Stimulated activated naive CD8-positive, alpha-beta T cell treated with anti-CD3 and anti-CD28 coated beads, Interleukin-15, amount 100 ng/mL, for 72 hours (primary cell): ENCODE data around the gene LHX4.
A peak's percentile ranks its signal among the peaks of the same experiment; 100 is the strongest.

ENCODE experiments used
- ATAC-seq: fragments of 150-1000 bp; cut with Tn5 transposase; 2 replicates; pipeline ENCODE4 v1.10.0; 2021; ENCODE audit warnings: mild to moderate bottlenecking, moderate library complexity
- DNase-seq, 2 donors: peaks; one replicate each; pipeline ENCODE4 v3.0.0; 2021 to 2022
- H3K27ac Mint-ChIP-seq, 2 donors: one replicate each; pipeline ENCODE4 v1.8.0; 2022; ENCODE audit warnings: mild to moderate bottlenecking in 2 of 2, mixed read lengths in 2 of 2, moderate library complexity in 2 of 2
- H3K27me3 Mint-ChIP-seq: one replicate; pipeline ENCODE4 v1.8.0; 2022; ENCODE audit warnings: mixed read lengths
- H3K4me1 Mint-ChIP-seq: one replicate; pipeline ENCODE4 v1.8.0; 2022; ENCODE audit warnings: mild to moderate bottlenecking, mixed read lengths
- H3K4me3 Mint-ChIP-seq, 2 donors: one replicate each; pipeline ENCODE4 v1.8.0; 2022; ENCODE audit warnings: mild to moderate bottlenecking in 2 of 2, mixed read lengths in 2 of 2, moderate library complexity in 1 of 2
- H3K9me3 Mint-ChIP-seq, 2 donors: one replicate each; pipeline ENCODE4 v1.8.0; 2022; ENCODE audit warnings: mixed read lengths in 2 of 2

Gene LHX4

GRCh38 chr1:180210008-180210620 is 19.9 kb upstream of the LHX4 start:
- no peak for ATAC-seq
- H3K27ac Mint-ChIP-seq, result no peak overlapping the region
- DNase-seq, result no peak
- H3K27me3 Mint-ChIP-seq, result peaks cover 26% of the 10 kb centered on the region
- no peaks in the 10 kb centered on the region for H3K9me3 Mint-ChIP-seq
- H3K4me3 Mint-ChIP-seq, result no peak overlapping the region
- H3K4me1 Mint-ChIP-seq, result peaks cover 12% of the 10 kb centered on the region

GRCh38 chr1:180211156-180211859 is 18.8 kb upstream of the LHX4 start:
- no peak for DNase-seq
- H3K4me3 Mint-ChIP-seq, result no peak overlapping the region
- peaks cover 26% of the 10 kb centered on the region for H3K27me3 Mint-ChIP-seq
- peaks cover 20% of the 10 kb centered on the region for H3K4me1 Mint-ChIP-seq
- ATAC-seq, result no peak
- no peaks in the 10 kb centered on the region for H3K9me3 Mint-ChIP-seq
- no peak overlapping the region for H3K27ac Mint-ChIP-seq

GRCh38 chr1:180211860-180212229 is 18.2 kb upstream of the LHX4 start:
- Mint-ChIP-seq H3K27ac (peak overlapping the region in 1 of 2 donors; percentile 73), H3K4me1 (peaks cover 20% of the 10 kb centered on the region), H3K4me3 (no peak overlapping the region), H3K9me3 (no peaks in the 10 kb centered on the region), H3K27me3 (peaks cover 26% of the 10 kb centered on the region)
- ATAC-seq (no peak), DNase-seq (no peak)

- Mint-ChIP-seq H3K9me3 (no peaks in the 10 kb centered on the region), H3K4me3 (peak overlapping the region; percentile 61 to 63), H3K27ac (no peak overlapping the region), H3K27me3 (peaks cover 18% of the 10 kb centered on the region), H3K4me1 (peaks cover 20% of the 10 kb centered on the region)
- ATAC-seq (peak; percentile 86), DNase-seq (peak; percentile 29 to 63)
Observed at GRCh38 chr1:180213401-180214170, 16.5 kb upstream of the LHX4 start.

GRCh38 chr1:180215856-180216625 is 14.0 kb upstream of the LHX4 start:
- no peak for ATAC-seq
- Mint-ChIP-seq H3K27me3 (peaks cover 12% of the 10 kb centered on the region), H3K9me3 (no peaks in the 10 kb centered on the region), H3K4me1 (peaks cover 20% of the 10 kb centered on the region), H3K4me3 (no peak overlapping the region), H3K27ac (no peak overlapping the region)
- no peak for DNase-seq

GRCh38 chr1:180217006-180217405 is 13.1 kb upstream of the LHX4 start:
- ATAC-seq, result no peak
- peaks cover 20% of the 10 kb centered on the region for H3K4me1 Mint-ChIP-seq
- H3K27me3 Mint-ChIP-seq, result peaks cover 7% of the 10 kb centered on the region
- no peak overlapping the region for H3K27ac Mint-ChIP-seq
- no peaks in the 10 kb centered on the region for H3K9me3 Mint-ChIP-seq
- DNase-seq, result no peak
- no peak overlapping the region for H3K4me3 Mint-ChIP-seq

- Mint-ChIP-seq H3K4me3 (no peak overlapping the region), H3K27ac (no peak overlapping the region), H3K9me3 (no peaks in the 10 kb centered on the region), H3K4me1 (peaks cover 9% of the 10 kb centered on the region), H3K27me3 (peaks cover 22% of the 10 kb centered on the region)
- ATAC-seq, result no peak
- no peak for DNase-seq
Observed at GRCh38 chr1:180218806-180219765, 11.0 kb upstream of the LHX4 start.

- Mint-ChIP-seq H3K27me3 (peaks cover 29% of the 10 kb centered on the region), H3K9me3 (no peaks in the 10 kb centered on the region), H3K27ac (no peak overlapping the region), H3K4me1 (peaks cover 8% of the 10 kb centered on the region), H3K4me3 (no peak overlapping the region)
- ATAC-seq (peak; percentile 43), DNase-seq (no peak)
Observed at GRCh38 chr1:180219776-180220175, 10.3 kb upstream of the LHX4 start.

- H3K9me3 Mint-ChIP-seq, result no peaks in the 10 kb centered on the region
- H3K4me3 Mint-ChIP-seq, result no peak overlapping the region
- ATAC-seq (no peak), DNase-seq (no peak)
- no peaks in the 10 kb centered on the region for H3K4me1 Mint-ChIP-seq
- peaks cover 46% of the 10 kb centered on the region for H3K27me3 Mint-ChIP-seq
- no peak overlapping the region for H3K27ac Mint-ChIP-seq
Observed at GRCh38 chr1:180221462-180221861, 8.6 kb upstream of the LHX4 start.

GRCh38 chr1:180224902-180225301 is 5.2 kb upstream of the LHX4 start:
- no peak for ATAC-seq
- no peak for DNase-seq
- H3K27ac Mint-ChIP-seq, result no peak overlapping the region
- H3K4me3 Mint-ChIP-seq, result no peak overlapping the region
- H3K27me3 Mint-ChIP-seq, result peaks cover 75% of the 10 kb centered on the region
- H3K4me1 Mint-ChIP-seq, result peaks cover 8% of the 10 kb centered on the region
- H3K9me3 Mint-ChIP-seq, result no peaks in the 10 kb centered on the region

GRCh38 chr1:180225403-180225802 is 4.7 kb upstream of the LHX4 start:
- ATAC-seq (no peak), DNase-seq (no peak)
- H3K9me3 Mint-ChIP-seq, result no peaks in the 10 kb centered on the region
- H3K4me3 Mint-ChIP-seq, result no peak overlapping the region
- H3K27me3 Mint-ChIP-seq, result peaks cover 78% of the 10 kb centered on the region
- peaks cover 9% of the 10 kb centered on the region for H3K4me1 Mint-ChIP-seq
- H3K27ac Mint-ChIP-seq, result no peak overlapping the region

- peaks cover 36% of the 10 kb centered on the region for H3K4me1 Mint-ChIP-seq
- no peaks in the 10 kb centered on the region for H3K9me3 Mint-ChIP-seq
- DNase-seq, result no peak
- ATAC-seq, result no peak
- peak overlapping the region in 1 of 2 donors; percentile 65 for H3K4me3 Mint-ChIP-seq
- peaks cover 92% of the 10 kb centered on the region for H3K27me3 Mint-ChIP-seq
- H3K27ac Mint-ChIP-seq, result peak overlapping the region in 1 of 2 donors; percentile 80
Observed at GRCh38 chr1:180227861-180228647, 2.0 kb upstream of the LHX4 start.

- DNase-seq (no peak), ATAC-seq (peak; percentile 33)
- Mint-ChIP-seq H3K27me3 (peaks cover 93% of the 10 kb centered on the region), H3K9me3 (no peaks in the 10 kb centered on the region), H3K4me3 (peak overlapping the region; percentile 75 to 81), H3K27ac (peak overlapping the region in 1 of 2 donors; percentile 80), H3K4me1 (peaks cover 44% of the 10 kb centered on the region)
Observed at GRCh38 chr1:180228648-180229482, 1.2 kb upstream of the LHX4 start.
